HG02938 (cell line): ENCODE results near the gene MED7.
A peak's percentile ranks its signal among the peaks of the same experiment; 100 is the strongest.

Source experiments
- ATAC-seq: cut with Tn5 transposase; IDR thresholded peaks from one replicate; pipeline ENCODE4 v1.9.1; 2021; ENCODE audit warnings: mild to moderate bottlenecking, moderate library complexity; ENCODE audit not compliant: unreplicated experiment

The MED7 gene

GRCh38 chr5:157107508-157107907 is 35.2 kb downstream of the MED7 start:
- ATAC-seq: no peak

GRCh38 chr5:157106630-157107461 is 35.8 kb downstream of the MED7 start:
- ATAC-seq: no peak

GRCh38 chr5:157100140-157100679 is 42.5 kb downstream of the MED7 start:
- ATAC-seq: no peak

- ATAC-seq: peak; percentile 59
These were observed 54.2 kb downstream of the MED7 start for GRCh38 chr5:157088342-157088990.
